H1 (cell line): ENCODE measurements around the gene ISG15. TPM values are rescaled to one million over a fixed set of nuclear protein-coding genes. Genes with fewer than 3 reads are reported as not detected.

Experiments used
- BRCA1 ChIP-seq: IDR thresholded peaks from 2 replicates; pipeline ENCODE4 v1.6.1; 2012; ENCODE audit warnings: low read depth, low read length, improper control_type of control experiment
- GABPA ChIP-seq: IDR thresholded peaks from 2 replicates; pipeline ENCODE4 v1.6.1; 2011; ENCODE audit warnings: mild to moderate bottlenecking, low read length, moderate library complexity, borderline replicate concordance; ENCODE audit not compliant: insufficient read depth
- JUN ChIP-seq: IDR thresholded peaks from 2 replicates; pipeline ENCODE4 v1.6.1; 2011; ENCODE audit warnings: low read depth, mild to moderate bottlenecking, improper control_type of control experiment, low read length
- RAD21 ChIP-seq, 2 experiments: IDR thresholded peaks in 1 of 2; conservative IDR thresholded peaks in 1 of 2; 2 replicates each; pipeline ENCODE4 v1.6.1; 2011; ENCODE audit warnings: low read depth in 2 of 2, low read length in 2 of 2, improper control_type of control experiment in 1 of 2, inconsistent platforms in 1 of 2, mild to moderate bottlenecking in 1 of 2, moderate library complexity in 1 of 2
- RXRA ChIP-seq: IDR thresholded peaks from 2 replicates; pipeline ENCODE4 v1.6.1; 2011; ENCODE audit warnings: low read depth, mild to moderate bottlenecking, low read length, moderate library complexity; ENCODE audit not compliant: insufficient read depth
- SUZ12 ChIP-seq: fragments of 200-600 bp; sonication (generic); IDR thresholded peaks from 2 replicates; pipeline ENCODE4 v1.6.1; 2012; ENCODE audit warnings: mild to moderate bottlenecking, inconsistent platforms, low read length, moderate library complexity, mixed read lengths
- TCF12 ChIP-seq: IDR thresholded peaks from 2 replicates; pipeline ENCODE4 v1.6.1; 2011; ENCODE audit warnings: low read depth, mild to moderate bottlenecking, low read length
- polyA plus RNA-seq, 7 experiments: library from polyadenylated mRNA; depleted of rRNA in 3 of 7; stranded (reverse) in 5 of 7; unstranded in 2 of 7; fragments of >200 nt in 5 of 7; fragments of 200-250 nt in 2 of 7; gene quantifications; 1 replicate in 5 of 7; 2 replicates in 1 of 7; 4 replicates in 1 of 7; pipeline versions ENCODE4 v1.2.1 to v1.2.3, GENCODE V29; 2011 to 2013; ENCODE audit warnings: missing spikeins in 2 of 7, mixed read lengths in 2 of 7
- total RNA-seq: library from RNA; stranded (reverse); fragmentation: NEBNext Ultra II Directional; extraction: Animal tissue kit (Norgen Biotek cat#: 25700); gene quantifications from 2 replicates; pipeline ENCODE4 v1.2.1, GENCODE V29; 2021
- TF ChIP-seq, protein P1 (sequence below), 3 experiments: IDR thresholded peaks; 1 replicate in 2 of 3; 2 replicates in 1 of 3; pipeline versions ENCODE4 v1.5.1 to v1.6.1; 2011; ENCODE audit warnings: low read length in 3 of 3, mild to moderate bottlenecking in 3 of 3, inconsistent platforms in 2 of 3, low read depth in 1 of 3, moderate library complexity in 1 of 3; ENCODE audit not compliant: insufficient read depth in 1 of 3; ENCODE audit errors: control extremely low read depth in 1 of 3

ISG15 gene
- total and polyA plus RNA-seq, 2 of the 8 experiments (the other 6 are each of a cell fraction or from before 2014, with no cell fraction given): 29.3 to 121 TPM

DNA sequence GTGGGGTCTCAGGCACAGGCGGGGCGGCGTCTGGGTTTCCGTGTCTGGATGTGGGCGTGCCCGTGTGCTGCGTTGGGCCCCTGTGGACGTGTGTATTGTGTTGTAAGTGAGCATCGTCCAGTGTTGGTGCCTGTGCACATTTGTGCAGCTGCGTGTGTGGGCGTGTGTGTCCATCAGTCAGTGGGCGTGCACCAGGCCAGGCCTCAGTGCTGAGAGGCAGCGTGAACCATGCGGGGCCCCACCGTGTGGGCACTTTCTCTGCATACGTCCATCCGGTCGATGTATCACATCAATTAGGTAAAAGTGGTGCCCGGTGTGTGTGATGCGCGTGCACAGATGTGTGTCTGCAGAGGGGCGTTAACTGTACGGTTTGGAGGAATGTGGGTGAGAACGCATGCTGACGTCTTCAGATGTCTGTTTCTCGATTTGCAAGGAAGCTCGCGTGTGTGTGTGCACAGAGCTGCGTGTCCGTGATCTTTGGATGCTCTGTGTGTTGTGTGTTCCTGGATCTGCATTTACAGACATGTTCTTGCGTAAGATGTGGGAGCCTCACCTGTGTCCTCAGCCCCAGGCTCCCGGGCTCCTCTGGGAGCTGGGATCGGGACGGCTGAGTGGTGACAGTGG, 31.3 kb downstream of the ISG15 start (continued):
- TF ChIP-seq, protein P1, sequence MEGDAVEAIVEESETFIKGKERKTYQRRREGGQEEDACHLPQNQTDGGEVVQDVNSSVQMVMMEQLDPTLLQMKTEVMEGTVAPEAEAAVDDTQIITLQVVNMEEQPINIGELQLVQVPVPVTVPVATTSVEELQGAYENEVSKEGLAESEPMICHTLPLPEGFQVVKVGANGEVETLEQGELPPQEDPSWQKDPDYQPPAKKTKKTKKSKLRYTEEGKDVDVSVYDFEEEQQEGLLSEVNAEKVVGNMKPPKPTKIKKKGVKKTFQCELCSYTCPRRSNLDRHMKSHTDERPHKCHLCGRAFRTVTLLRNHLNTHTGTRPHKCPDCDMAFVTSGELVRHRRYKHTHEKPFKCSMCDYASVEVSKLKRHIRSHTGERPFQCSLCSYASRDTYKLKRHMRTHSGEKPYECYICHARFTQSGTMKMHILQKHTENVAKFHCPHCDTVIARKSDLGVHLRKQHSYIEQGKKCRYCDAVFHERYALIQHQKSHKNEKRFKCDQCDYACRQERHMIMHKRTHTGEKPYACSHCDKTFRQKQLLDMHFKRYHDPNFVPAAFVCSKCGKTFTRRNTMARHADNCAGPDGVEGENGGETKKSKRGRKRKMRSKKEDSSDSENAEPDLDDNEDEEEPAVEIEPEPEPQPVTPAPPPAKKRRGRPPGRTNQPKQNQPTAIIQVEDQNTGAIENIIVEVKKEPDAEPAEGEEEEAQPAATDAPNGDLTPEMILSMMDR (IDR thresholded peaks at IDR 0.05; ENCODE audit: control extremely low read depth in 1 of 3, insufficient read depth in 1 of 3, low read depth in 1 of 3, low read length in 3 of 3): no peak
- TF ChIP-seq BRCA1 (no peak), SUZ12 (no peak), JUN (no peak), TCF12 (no peak), RAD21 (IDR thresholded peaks at IDR 0.05 in 1 of 2, conservative IDR thresholded peaks at IDR 0.05 in 1 of 2; ENCODE audit: low read depth in 2 of 2, low read length in 2 of 2) (no peak), RXRA (no peak), GABPA (no peak)
